ENCODE data around the gene RPUSD4.
A peak's percentile ranks its signal among the peaks of the same experiment; 100 is the strongest.
"Not testable (repeated sequence)": the region's sequence is repeated elsewhere in the genome, so short reads cannot be mapped to it uniquely, and the experiment has no call there.

Gene RPUSD4

DNA sequence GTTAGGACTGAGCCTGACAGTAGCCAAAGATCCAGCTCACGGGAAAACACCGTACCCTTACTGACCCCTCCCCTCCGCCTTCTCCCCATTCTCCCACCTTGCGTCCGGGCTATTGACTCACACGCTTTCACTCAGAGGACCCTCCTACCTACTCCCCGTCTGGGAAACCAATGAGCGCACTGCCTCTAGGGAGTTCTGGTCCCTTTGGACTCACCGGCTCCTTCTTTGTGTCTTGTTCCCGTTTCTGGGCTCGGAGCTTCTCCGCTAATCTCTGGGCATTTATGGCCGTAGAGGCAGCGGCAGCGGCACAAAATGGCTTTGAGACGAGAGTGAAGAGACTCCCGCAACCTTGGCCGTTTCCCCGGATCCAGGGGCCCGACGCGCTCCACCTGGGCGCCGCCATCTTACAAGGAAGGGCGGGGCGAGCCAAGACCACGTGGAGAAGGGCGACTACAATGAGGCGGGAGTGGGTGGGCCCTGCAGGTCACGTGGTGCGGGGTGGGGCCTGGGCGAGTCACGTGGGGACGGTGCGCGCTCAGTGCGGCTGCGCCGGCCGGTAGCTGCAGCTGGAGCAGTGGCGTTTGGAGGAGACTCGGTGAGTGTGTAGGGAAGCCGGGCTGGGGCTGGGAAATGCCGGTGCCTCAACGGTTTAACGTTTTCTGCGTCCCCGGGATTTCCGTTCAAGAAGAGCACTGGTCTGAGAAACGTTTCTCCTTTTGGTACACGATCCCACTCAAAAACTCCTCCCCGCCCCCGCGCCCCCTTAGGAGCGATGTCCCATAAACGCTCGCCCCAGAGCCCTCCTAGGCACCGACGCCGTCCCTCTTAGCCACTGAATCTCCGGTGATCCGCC is at the start of gene RPUSD4, which contains the start of gene FAM118B:
Gene RPUSD4 (minus strand): TSS at position 415 of the 853 bp plus-strand sequence. CDS start 12 bp downstream, at position 403.
Gene FAM118B (plus strand): TSS at position 547 of the 853 bp plus-strand sequence. CDS start 23,220 bp downstream, outside the sequence.
- DNase-seq (ENCODE audit: low read depth in 2 of 3, low spot score in 2 of 3) = peak; percentile 94 to 97 (median 96)

DNA sequence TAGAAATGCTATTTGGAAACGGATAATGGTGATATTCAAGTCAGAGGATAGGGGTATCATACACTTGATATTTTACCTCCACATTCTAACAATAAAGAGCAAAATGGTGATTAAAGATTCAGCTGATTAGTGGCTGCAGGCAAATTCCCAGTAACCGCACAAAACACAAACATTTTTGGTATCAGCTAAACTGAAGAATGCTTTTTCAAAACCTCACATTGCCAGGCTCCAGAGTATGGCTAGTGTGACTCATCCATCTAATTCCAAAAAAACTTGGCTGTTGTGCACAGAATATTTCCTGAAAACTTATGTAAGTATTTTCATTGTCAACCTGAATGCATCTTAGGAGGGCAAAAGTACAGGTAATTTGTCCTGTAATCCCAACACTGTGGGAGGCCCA is 46.3 kb upstream of the RPUSD4 start:
- no peak for DNase-seq (ENCODE audit: low read depth in 2 of 3, low spot score in 2 of 3)

DNA sequence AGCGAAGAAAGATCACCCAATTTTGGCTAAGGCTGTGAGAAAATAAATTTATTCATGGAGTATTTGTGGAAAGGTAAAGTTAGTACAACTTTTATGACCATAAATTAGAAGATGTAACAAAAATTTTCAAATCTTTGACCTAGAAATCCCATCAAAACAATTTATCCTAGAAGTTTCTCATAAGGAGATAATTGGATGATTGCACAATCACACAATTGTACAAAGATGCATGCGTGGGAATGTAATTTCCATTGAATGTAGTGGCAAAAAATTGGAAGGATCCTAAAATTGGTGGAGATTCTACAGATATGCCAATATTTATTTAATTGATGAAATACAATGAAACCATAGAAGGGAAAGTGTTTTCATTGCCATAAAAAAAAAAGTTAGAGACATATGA is 45.7 kb upstream of the RPUSD4 start:
- DNase-seq (ENCODE audit: low read depth in 2 of 3, low spot score in 2 of 3) = no peak

- DNase-seq (ENCODE audit: low read depth in 2 of 3, low spot score in 2 of 3) = no peak
These were observed 44.8 kb upstream of the RPUSD4 start for GRCh38 chr11:126256216-126256615.

GRCh38 chr11:126255507-126255906 is 44.1 kb upstream of the RPUSD4 start:
- DNase-seq (ENCODE audit: low read depth in 2 of 3, low spot score in 2 of 3) = not testable (repeated sequence)

- DNase-seq (ENCODE audit: low read depth in 2 of 3, low spot score in 2 of 3) = no peak
These were observed 43.4 kb upstream of the RPUSD4 start for GRCh38 chr11:126254819-126255218.

GRCh38 chr11:126253265-126253664 is 41.8 kb upstream of the RPUSD4 start:
- no peak for DNase-seq (ENCODE audit: low read depth in 2 of 3, low spot score in 2 of 3)

DNA sequence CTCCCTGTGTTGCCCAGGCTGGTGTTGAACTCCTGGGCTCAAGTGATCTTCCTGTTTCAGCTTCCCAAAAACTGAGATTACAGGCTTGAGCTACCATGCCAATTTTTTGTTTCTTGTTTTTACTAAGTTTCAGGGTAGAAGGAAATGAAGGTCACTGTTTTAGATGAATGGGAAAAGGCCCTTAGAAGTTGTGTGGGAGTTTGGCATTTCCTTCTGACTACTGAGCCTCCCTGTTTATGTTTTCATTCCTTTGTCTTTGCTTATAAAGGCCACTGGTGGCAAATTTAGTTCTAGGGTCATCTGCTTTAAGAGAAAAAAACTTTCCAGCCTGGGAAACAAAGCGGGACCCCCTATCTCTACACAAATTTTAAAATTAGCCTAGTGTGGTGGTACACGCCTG is 35.2 kb upstream of the RPUSD4 start:
- no peak for DNase-seq (ENCODE audit: low read depth in 2 of 3, low spot score in 2 of 3)

DNA sequence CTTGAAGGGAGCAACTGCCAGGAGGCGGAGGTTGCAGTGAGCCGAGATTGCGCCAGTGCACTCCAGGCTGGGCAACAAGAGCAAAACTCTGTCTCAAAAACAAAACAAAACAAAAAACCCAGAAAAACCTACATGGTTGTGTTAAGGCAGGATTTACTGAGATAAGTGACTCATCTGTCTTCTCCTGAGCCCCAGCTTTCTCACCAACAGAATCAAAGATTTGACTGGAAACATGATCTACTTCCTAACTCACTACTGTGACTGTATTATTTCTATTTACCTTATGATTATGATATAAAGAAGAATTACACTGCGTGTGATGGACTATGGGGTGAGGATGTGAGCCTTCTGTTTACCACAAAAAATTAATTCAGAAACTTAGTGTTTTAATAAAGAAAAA is 21.9 kb upstream of the RPUSD4 start:
- no peak for DNase-seq (ENCODE audit: low read depth in 2 of 3, low spot score in 2 of 3)

GRCh38 chr11:126232683-126233082 is 21.2 kb upstream of the RPUSD4 start:
- DNase-seq (ENCODE audit: low read depth in 2 of 3, low spot score in 2 of 3) = no peak

GRCh38 chr11:126231725-126232459 is 20.4 kb upstream of the RPUSD4 start:
- DNase-seq (ENCODE audit: low read depth in 2 of 3, low spot score in 2 of 3) = no peak

GRCh38 chr11:126229858-126230540 is 18.5 kb upstream of the RPUSD4 start:
- DNase-seq (ENCODE audit: low read depth in 2 of 3, low spot score in 2 of 3) = no peak

DNA sequence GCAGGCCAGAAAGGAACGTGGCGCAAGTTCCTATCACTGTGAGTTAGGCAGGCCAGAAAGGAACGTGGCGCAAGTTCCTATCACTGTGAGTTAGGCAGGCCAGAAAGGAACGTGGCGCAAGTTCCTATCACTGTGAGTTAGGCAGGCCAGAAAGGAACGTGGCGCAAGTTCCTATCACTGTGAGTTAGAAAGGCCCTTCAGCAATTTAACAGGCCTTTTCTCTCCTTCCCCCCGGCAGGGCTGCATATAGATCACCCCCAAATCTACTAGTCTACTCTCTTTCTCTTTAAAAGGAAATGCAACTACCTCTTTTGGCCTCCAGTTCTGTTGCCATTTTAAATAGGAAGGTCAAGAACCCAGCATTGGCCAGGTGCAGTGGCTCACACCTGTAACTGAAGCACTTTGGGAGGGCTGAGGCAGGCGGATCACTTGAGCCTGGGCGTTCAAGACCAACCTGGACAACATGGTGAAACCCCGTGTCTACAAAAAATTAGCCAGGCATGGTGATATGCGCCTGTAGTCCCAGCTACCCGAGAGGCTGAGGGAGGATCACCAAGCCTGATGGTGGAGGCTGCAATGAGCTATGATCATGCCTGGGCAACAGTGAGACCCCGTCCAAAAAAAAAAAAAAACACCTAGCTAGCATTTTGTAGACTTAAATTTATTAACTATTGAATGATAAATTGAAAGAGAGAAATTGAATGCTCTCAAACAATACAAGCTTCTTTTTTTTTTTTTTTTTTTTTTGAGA is 15.1 kb upstream of the RPUSD4 start:
- DNase-seq (ENCODE audit: low read depth in 2 of 3, low spot score in 2 of 3) = no peak

DNA sequence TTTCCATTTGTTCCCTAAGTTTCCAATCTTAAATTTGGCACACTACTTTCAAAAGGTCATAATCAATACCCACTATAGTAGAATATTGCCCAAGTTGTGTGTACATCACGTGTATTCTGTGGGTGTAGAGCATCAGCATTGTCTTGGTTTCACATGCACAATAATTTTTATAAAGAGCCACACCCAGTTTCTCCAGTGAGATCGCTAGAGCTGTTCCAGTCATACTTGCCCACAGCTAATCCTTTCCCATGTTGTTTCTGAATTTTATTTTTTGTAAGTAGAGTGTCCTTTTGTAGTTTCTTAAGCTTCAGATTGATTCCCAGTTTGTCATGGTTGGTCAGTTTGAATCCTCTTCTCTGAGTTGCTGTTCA is 13.8 kb upstream of the RPUSD4 start:
- DNase-seq (ENCODE audit: low read depth in 2 of 3, low spot score in 2 of 3) = no peak

DNA sequence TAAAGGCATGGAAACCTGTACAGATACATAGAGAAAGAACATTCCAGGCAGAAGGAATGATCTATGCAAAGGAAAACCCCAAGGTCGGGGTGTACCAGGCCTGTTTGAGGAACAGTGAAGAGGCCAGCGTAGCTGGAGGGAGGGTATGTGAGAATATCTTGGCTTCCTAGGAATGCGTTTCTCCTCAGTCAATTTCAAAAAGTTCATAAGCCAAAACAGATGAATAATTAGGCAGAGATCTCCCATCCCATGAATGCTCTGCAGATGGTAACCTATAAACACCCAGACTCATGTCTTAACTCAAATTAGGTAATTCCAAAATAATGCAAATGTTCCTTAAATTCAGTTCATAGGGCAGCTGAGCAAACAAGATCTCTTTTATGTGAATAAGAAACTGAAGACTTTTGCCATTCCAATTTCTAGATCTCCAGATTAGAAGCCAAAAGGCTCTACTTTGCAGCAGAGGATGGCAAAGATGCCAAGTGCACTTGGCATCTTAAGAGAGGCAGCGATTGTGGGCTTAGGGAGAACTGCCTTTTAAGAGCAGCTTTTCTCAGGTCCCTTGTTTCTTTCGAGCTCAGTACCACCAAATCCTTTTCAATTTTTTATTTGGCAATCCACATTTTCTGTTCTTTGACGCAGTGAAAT is 13.3 kb upstream of the RPUSD4 start:
- DNase-seq (ENCODE audit: low read depth in 2 of 3, low spot score in 2 of 3) = no peak

- DNase-seq (ENCODE audit: low read depth in 2 of 3, low spot score in 2 of 3) = no peak
These were observed 8.1 kb upstream of the RPUSD4 start for GRCh38 chr11:126219547-126219946.

- DNase-seq (ENCODE audit: low read depth in 2 of 3, low spot score in 2 of 3) = no peak
These were observed 6.0 kb upstream of the RPUSD4 start for GRCh38 chr11:126217491-126217890.

- DNase-seq (ENCODE audit: low read depth in 2 of 3, low spot score in 2 of 3) = no peak
These were observed 5.3 kb upstream of the RPUSD4 start for GRCh38 chr11:126216526-126217305.

GRCh38 chr11:126214841-126215240 is 3.4 kb upstream of the RPUSD4 start:
- no peak for DNase-seq (ENCODE audit: low read depth in 2 of 3, low spot score in 2 of 3)

GRCh38 chr11:126214441-126214840 is 3.0 kb upstream of the RPUSD4 start:
- DNase-seq (ENCODE audit: low read depth in 2 of 3, low spot score in 2 of 3) = no peak
